Measurements from ENCODE around the gene ISOC2.
"Not testable (repeated sequence)": the region's sequence is repeated elsewhere in the genome, so short reads cannot be mapped to it uniquely, and the experiment has no call there.

ISOC2 gene

DNA sequence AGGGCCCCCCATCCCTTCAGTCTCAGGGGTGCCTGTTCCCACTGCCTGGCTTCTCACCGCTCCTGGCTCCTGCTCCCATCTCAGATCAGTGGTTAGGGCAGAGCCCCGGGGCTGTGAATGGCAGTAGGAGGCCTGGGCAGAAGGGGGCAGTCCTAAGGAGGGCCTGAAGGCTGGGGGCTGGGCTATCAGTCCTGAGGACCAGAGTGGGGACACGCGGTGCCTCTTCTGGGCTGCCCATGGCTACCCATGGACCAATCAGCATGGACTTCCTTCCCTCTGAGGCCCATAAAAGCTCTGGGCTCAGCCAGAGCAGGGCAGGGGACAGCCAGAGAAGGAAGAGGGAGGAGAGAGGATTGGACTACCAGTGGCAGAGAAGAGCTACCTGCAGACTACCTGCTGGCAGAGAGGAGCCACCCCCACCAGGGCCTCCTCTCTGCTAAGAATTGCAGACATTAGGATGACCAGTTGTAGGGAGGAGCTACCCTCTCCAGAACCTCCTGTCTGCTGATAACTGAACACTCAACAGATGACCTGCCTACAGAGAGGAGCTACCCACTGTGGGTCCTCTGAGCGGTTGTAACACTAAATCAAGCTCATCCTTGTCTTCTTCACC lies 41.7 kb downstream of the ISOC2 start:
- DNase-seq (ENCODE audit: low spot score in 2 of 2) = no peak
- H3K36me3 ChIP-seq (replicated peaks) = no peaks in the 10 kb centered on the region
- H3K9me3 ChIP-seq = no peaks in the 10 kb centered on the region
- no peaks in the 10 kb centered on the region for H3K4me1 ChIP-seq
- H3K4me3 ChIP-seq = no peak overlapping the region
- in situ Hi-C loops (cut with MboI; ENCODE audit: low sequenced_read_pairs) = loop anchor here (5.0 to 10.0 kb wide), 2 partner anchors 205 to 277 kb away; no protein-coding TSS in a partner anchor
- no peaks in the 10 kb centered on the region; the same call in 1 of the 2 replicates for H3K27me3 ChIP-seq (ENCODE audit: low read depth)

DNA sequence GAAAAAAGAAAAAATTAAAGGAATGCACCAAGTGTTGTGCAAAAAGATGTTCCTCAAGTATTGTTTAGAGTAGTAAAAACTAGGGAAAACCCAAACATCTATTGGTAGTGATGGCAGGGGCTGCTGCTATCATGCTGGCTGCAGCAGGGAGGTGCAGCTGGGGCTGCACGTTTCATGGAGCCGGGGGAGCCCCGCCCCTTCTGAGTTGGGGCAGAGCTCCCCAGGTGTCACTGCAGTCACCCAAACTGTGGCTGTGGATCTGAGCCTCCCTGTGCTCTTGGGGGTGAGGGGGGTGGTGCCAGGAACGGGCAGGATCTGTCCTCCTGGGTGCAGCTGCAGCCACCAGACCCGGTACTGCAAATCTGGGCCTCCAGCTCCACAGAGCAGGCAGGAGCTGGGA lies 42.3 kb downstream of the ISOC2 start:
- no peaks in the 10 kb centered on the region for H3K36me3 ChIP-seq (replicated peaks)
- H3K4me1 ChIP-seq = no peaks in the 10 kb centered on the region
- in situ Hi-C loops (cut with MboI; ENCODE audit: low sequenced_read_pairs) = loop anchor here (5.0 to 10.0 kb wide), 2 partner anchors 204 to 277 kb away; no protein-coding TSS in a partner anchor
- H3K4me3 ChIP-seq = no peak overlapping the region
- H3K9me3 ChIP-seq = no peaks in the 10 kb centered on the region
- no peaks in the 10 kb centered on the region for H3K27me3 ChIP-seq (ENCODE audit: low read depth)
- no peak for DNase-seq (ENCODE audit: low spot score in 2 of 2)

DNA sequence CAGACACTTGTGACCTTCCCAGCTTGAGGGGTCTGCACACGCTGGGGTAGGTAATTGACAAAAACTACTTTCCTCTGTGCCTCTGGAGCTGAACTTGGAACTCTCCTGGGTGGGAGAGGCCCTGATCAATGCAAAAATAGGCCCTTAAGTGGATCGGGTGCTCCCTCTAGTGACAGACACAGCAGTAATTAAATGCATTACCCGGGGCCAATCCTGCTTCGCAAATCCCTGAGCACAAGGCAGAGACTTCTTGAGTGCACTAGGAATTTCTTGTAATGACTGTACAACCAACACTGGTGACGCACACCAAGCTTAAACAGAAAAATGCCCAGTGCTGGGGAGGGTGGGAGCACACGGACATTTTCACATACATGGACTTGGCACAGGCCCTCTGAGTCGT lies 43.3 kb downstream of the ISOC2 start:
- Histone ChIP-seq H3K9me3 (no peaks in the 10 kb centered on the region), H3K27me3 (ENCODE audit: low read depth) (no peaks in the 10 kb centered on the region), H3K4me3 (no peak overlapping the region), H3K36me3 (replicated peaks) (no peaks in the 10 kb centered on the region), H3K4me1 (no peaks in the 10 kb centered on the region)
- in situ Hi-C loops (cut with MboI; ENCODE audit: low sequenced_read_pairs) = loop anchor here (5.0 to 10.0 kb wide), 2 partner anchors 203 to 276 kb away; no protein-coding TSS in a partner anchor
- DNase-seq (ENCODE audit: low spot score in 2 of 2) = peak; percentile 70 to 82

DNA sequence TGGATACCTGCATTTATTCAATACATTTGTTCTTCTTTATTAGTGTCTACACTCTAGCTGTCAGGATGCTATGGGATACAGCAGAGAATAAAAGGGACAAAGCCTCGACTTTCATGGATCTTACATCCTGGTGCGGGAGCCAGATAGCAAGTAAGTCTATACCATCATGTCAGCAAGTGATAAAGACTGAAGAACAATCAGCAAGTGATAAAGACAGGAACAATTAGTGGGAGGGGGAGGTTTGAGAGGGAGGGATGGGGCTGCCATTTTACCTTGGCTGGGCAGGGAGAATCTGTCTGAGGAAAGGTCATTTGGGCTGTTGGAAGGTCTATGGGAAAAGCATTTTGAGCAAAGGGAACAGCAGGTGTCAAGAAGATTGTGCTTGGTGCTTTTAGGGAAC lies 51.3 kb downstream of the ISOC2 start:
- Histone ChIP-seq H3K36me3 (replicated peaks) (peaks cover 22% of the 10 kb centered on the region), H3K9me3 (peaks cover 4% of the 10 kb centered on the region; the same call in 1 of the 2 replicates), H3K4me1 (peaks cover 17% of the 10 kb centered on the region), H3K27me3 (ENCODE audit: low read depth) (no peaks in the 10 kb centered on the region), H3K4me3 (no peak overlapping the region)
- in situ Hi-C loops (cut with MboI; ENCODE audit: low sequenced_read_pairs) = loop anchor here (10.0 kb wide), 1 partner anchor 195 kb away; no protein-coding TSS in a partner anchor
- no peak for DNase-seq (ENCODE audit: low spot score in 2 of 2)

DNA sequence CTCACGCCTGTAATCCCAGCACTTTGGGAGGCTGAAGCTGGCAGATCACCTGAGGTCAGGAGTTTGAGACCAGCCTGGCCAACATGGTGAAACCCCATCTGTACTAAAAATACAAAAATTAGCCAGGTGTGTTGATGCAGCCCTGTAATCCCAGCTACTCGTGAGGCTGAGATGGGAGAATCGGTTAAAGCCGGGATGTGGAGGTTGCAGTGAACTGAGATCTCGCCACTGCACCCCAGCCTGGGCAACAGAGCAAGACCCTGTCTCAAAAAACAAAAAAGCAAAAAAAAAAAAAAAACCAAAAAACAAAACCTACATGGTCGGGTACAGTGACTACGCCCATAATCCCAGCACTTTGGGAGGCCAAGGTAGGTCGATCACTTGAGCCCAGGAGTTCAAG lies 52.3 kb downstream of the ISOC2 start:
- in situ Hi-C loops (cut with MboI; ENCODE audit: low sequenced_read_pairs); H3K27me3 ChIP-seq (ENCODE audit: low read depth); H3K9me3 ChIP-seq; H3K4me3 ChIP-seq; DNase-seq (ENCODE audit: low spot score in 2 of 2): not testable (repeated sequence)
- Histone ChIP-seq H3K4me1 (peaks cover 17% of the 10 kb centered on the region), H3K36me3 (replicated peaks) (peaks cover 32% of the 10 kb centered on the region)

DNA sequence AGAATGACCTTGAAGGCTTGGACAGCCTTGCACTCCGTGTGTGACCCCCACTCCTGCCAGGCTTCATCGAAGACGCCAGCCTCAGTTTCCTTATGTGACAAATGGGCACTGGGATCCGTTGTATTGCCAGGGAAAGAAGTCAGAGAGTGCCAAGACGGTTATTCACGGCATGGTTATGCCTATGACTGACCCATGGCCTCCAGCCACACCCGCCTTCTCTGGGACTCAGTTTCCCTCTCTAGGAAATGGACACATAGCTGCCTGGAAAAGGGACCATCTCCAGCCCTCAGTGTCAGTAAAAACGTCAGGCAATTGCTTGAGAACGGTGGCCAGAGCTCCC lies 52.9 kb downstream of the ISOC2 start:
- no peak for DNase-seq (ENCODE audit: low spot score in 2 of 2)
- peak overlapping the region; percentile 16 for H3K4me3 ChIP-seq
- in situ Hi-C loops (cut with MboI; ENCODE audit: low sequenced_read_pairs) = no loop called here
- no peaks in the 10 kb centered on the region for H3K27me3 ChIP-seq (ENCODE audit: low read depth)
- H3K36me3 ChIP-seq (replicated peaks) = peaks cover 39% of the 10 kb centered on the region
- H3K4me1 ChIP-seq = peaks cover 17% of the 10 kb centered on the region
- peaks cover 4% of the 10 kb centered on the region; the same call in 1 of the 2 replicates for H3K9me3 ChIP-seq

DNA sequence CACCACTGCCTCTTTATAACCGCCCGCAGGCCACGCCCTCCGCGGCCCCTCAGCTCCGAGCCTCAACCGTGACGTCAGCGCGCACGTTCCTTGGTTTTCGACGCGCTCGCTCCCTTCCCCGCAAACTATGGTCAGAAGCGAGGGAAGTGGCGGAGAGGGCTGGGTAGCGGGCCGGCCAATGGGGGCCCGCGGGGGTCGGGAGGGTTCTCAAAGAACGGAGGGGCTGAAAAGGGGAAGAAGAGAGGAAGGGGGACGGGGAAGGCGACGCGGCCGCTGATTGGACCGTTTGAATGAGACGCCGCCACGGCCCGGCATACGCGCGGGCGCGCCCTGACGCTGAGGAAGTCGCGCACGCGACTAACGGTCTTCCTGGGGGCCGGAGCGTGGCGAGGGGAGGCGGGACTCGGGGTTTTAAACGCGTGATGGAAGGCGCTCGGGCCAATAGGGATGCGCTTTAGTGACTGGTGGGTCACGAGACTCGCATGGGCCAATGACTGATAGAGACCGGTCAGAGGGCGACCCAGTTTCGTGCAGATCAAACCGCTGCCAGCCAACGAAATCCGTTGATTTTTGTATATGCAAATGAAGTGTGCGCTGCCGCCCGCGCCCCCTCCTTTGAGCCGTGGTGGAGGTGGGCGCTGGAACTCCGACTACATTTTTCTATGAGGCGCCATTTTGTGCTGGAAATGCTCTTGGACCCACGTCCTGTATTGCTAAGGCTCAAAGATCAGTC lies 53.5 kb downstream of the ISOC2 start:
- peaks cover 44% of the 10 kb centered on the region for H3K36me3 ChIP-seq (replicated peaks)
- H3K27me3 ChIP-seq (ENCODE audit: low read depth) = no peaks in the 10 kb centered on the region
- H3K4me1 ChIP-seq = peaks cover 17% of the 10 kb centered on the region
- H3K4me3 ChIP-seq = peak overlapping the region; percentile 94
- peak; percentile 97 to 98 for DNase-seq (ENCODE audit: low spot score in 2 of 2)
- in situ Hi-C loops (cut with MboI; ENCODE audit: low sequenced_read_pairs) = no loop called here
- peaks cover 4% of the 10 kb centered on the region; the same call in 1 of the 2 replicates for H3K9me3 ChIP-seq

DNA sequence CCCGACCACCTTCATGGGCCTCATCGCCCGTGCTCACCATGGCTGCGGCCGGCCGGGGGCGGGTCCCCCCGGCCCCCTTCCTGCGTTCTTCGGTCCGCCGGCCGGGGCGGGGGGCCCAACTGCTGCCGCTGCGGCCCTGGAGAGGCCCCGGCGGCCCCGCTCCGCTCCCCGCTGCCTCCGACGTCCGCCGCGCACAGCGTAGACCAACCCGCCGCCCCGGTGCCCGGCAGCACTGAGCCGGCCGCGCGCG lies 54.0 kb downstream of the ISOC2 start, which contains the start of gene UBE2S:
TSS of gene UBE2S (minus strand) at position 239 of the 250 bp plus-strand sequence. CDS start at position 40, 199 bp downstream.
- H3K4me1 ChIP-seq = peaks cover 17% of the 10 kb centered on the region
- in situ Hi-C loops (cut with MboI; ENCODE audit: low sequenced_read_pairs); H3K27me3 ChIP-seq (ENCODE audit: low read depth): not testable (repeated sequence)

DNA sequence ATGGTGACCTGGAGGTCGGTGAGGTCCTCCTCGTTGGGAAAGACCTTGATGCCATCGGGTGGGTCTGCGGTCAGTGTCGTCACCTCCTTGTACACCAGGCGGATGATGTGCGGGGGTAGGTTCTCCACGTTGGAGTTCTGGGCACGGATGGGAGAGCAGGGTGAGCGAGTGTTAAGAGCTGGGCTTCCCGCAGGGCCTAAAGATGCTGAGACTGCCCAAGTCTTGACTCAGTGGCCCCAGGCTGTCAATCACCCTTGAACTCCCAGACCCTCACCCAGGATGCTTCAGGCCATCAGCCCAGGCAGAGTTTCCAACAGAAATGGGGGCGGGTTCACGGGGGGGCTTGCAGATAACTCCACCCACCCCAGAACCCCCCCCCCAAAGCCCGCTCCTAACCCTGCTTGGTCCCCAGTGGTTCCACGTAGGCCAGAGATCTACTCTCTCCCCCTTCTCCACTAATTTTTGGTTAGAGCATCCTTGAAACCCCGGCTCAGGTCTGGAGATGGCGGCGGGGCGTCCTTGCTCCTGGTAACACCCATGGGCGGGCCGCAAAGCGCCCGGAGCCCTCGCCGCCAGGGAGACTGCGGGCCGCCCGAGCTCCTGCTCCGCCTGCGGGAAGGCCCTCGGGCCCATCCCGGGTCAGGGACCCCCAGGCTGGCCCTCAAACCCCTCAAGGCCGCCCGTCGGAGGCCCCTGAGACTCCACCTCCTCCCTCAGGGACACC lies 54.5 kb downstream of the ISOC2 start:
- H3K4me3 ChIP-seq = peak overlapping the region; percentile 94
- in situ Hi-C loops (cut with MboI; ENCODE audit: low sequenced_read_pairs) = no loop called here
- H3K36me3 ChIP-seq (replicated peaks) = peaks cover 54% of the 10 kb centered on the region
- H3K4me1 ChIP-seq = peaks cover 17% of the 10 kb centered on the region
- no peaks in the 10 kb centered on the region for H3K27me3 ChIP-seq (ENCODE audit: low read depth)
- peaks cover 4% of the 10 kb centered on the region; the same call in 1 of the 2 replicates for H3K9me3 ChIP-seq
- DNase-seq (ENCODE audit: low spot score in 2 of 2) = peak in 1 of 2 experiments; percentile 48

More for the DNA sequence above, 54.0 kb downstream of the ISOC2 start, which contains the start of gene UBE2S:
- Histone ChIP-seq H3K4me3 (peak within 1 kb of the TSS; percentile 94), H3K36me3 (replicated peaks) (peaks cover 49% of the 10 kb centered on the region)
- H3K9me3 ChIP-seq; DNase-seq (ENCODE audit: low spot score in 2 of 2): not testable (repeated sequence)

DNA sequence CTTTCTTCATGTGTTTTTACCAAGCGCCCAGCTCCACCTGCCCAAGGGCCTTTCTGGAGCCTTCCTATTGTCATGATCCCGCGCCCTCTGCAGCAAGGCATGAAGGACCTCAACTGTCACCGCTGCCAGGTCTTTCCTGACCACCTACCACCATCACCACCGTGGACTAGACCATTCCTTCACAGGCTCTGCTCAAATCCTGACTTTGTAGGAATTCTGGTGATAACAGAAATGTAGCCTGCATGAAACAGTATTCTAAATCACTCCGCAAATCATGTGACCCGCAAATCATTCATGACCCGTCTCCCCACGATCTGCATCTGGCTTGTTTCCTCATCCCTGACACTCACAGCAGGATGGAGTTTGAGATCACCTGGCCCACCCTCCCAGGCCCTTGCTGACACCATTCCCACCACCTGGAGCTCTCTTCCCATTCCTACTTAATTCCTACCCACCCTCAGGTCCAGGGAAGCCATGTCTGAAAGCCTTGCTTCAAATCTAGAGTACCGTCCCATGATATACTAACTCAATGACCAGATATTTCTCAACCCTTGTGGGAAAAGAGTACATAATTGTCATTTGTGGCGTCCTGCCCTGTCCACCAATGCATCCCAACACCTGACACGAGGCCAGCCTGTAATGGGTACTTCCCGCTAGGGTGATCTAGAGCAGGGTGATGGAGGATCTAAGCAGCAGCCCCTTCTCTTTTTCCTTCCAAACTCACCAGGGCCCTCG lies 55.2 kb downstream of the ISOC2 start:
- H3K4me3 ChIP-seq = peak overlapping the region; percentile 94
- peaks cover 4% of the 10 kb centered on the region; the same call in 1 of the 2 replicates for H3K9me3 ChIP-seq
- in situ Hi-C loops (cut with MboI; ENCODE audit: low sequenced_read_pairs) = no loop called here
- no peaks in the 10 kb centered on the region for H3K27me3 ChIP-seq (ENCODE audit: low read depth)
- H3K4me1 ChIP-seq = peaks cover 17% of the 10 kb centered on the region
- H3K36me3 ChIP-seq (replicated peaks) = peaks cover 59% of the 10 kb centered on the region
- no peak for DNase-seq (ENCODE audit: low spot score in 2 of 2)

DNA sequence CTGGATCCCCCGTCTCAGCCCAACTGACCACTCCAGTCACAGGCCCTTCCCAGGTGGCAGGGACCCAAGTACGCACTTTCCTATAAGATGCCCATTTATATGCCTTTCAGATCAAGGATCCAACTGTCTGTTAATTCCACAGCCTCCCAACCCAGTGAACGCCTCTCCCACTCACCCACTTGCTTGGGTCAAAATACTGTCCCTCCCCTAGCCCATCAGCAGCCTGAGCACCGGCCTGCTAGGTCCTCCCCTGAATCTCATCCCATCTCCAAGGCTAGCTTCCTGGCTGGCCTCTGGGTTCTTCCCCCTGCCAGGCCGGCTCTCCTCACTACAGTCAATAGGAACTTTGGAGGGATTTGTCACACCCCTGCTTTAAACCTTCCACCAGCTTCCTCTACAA lies 55.8 kb downstream of the ISOC2 start:
- H3K4me1 ChIP-seq = peaks cover 17% of the 10 kb centered on the region
- in situ Hi-C loops (cut with MboI; ENCODE audit: low sequenced_read_pairs) = no loop called here
- no peak for DNase-seq (ENCODE audit: low spot score in 2 of 2)
- H3K36me3 ChIP-seq (replicated peaks) = peaks cover 64% of the 10 kb centered on the region
- peaks cover 4% of the 10 kb centered on the region; the same call in 1 of the 2 replicates for H3K9me3 ChIP-seq
- no peaks in the 10 kb centered on the region for H3K27me3 ChIP-seq (ENCODE audit: low read depth)
- peak overlapping the region; percentile 94 for H3K4me3 ChIP-seq
